ENCODE data around the gene MDFI. TPM values are rescaled to one million over a fixed set of nuclear protein-coding genes. Genes with fewer than 3 reads are reported as not detected.

Gene MDFI
- total RNA-seq, 1 donor from 2014 or later, result 1.3 TPM

- ATAC-seq (no peak), DNase-seq (ENCODE audit: missing footprints) (no peak)
- intact Hi-C loops (cut with DNase I), result no loop called here
Measured at GRCh38 chr6:41691426-41692079, 53.3 kb downstream of the MDFI start.

GRCh38 chr6:41692080-41692675, 53.9 kb downstream of the MDFI start:
- no peak for DNase-seq (ENCODE audit: missing footprints)
- intact Hi-C loops (cut with DNase I), result no loop called here
- no peak for ATAC-seq

GRCh38 chr6:41692730-41693129, 54.5 kb downstream of the MDFI start:
- intact Hi-C loops (cut with DNase I), result no loop called here
- DNase-seq (ENCODE audit: missing footprints) (no peak), ATAC-seq (no peak)

GRCh38 chr6:41693281-41694240, 55.3 kb downstream of the MDFI start:
- intact Hi-C loops (cut with DNase I), result no loop called here
- no peak for DNase-seq (ENCODE audit: missing footprints)
- peak; percentile 46 for ATAC-seq

GRCh38 chr6:41694815-41695526, 56.7 kb downstream of the MDFI start:
- DNase-seq (ENCODE audit: missing footprints), result no peak
- ATAC-seq, result no peak
- intact Hi-C loops (cut with DNase I), result loop anchor here (5.0 kb wide), 1 partner anchor 82 kb away; the partner anchor contains the start of gene FRS3

GRCh38 chr6:41695825-41696224, 57.6 kb downstream of the MDFI start:
- DNase-seq (ENCODE audit: missing footprints) (no peak), ATAC-seq (no peak)
- intact Hi-C loops (cut with DNase I), result loop anchor here (5.0 kb wide), 1 partner anchor 81 kb away; the partner anchor contains the start of gene FRS3

GRCh38 chr6:41696788-41697187, 58.5 kb downstream of the MDFI start:
- DNase-seq (ENCODE audit: missing footprints) (no peak), ATAC-seq (no peak)
- intact Hi-C loops (cut with DNase I), result loop anchor here (5.0 kb wide), 1 partner anchor 81 kb away; the partner anchor contains the start of gene FRS3

- ATAC-seq (no peak), DNase-seq (ENCODE audit: missing footprints) (no peak)
- intact Hi-C loops (cut with DNase I), result loop anchor here (5.0 kb wide), 1 partner anchor 79 kb away; the partner anchor contains the start of gene FRS3
Measured at GRCh38 chr6:41697861-41698781, 59.9 kb downstream of the MDFI start.

- no peak for ATAC-seq
- no peak for DNase-seq (ENCODE audit: missing footprints)
- intact Hi-C loops (cut with DNase I), result loop anchor here (5.0 kb wide), 1 partner anchor 78 kb away; the partner anchor contains the start of gene FRS3
Measured at GRCh38 chr6:41699063-41699462, 60.8 kb downstream of the MDFI start.

- no peak for DNase-seq (ENCODE audit: missing footprints)
- peak; percentile 33 for ATAC-seq
- intact Hi-C loops (cut with DNase I), result loop anchor here (10.0 kb wide), 1 partner anchor 344 kb away; no protein-coding TSS in a partner anchor
Measured at GRCh38 chr6:41700463-41701347, 62.4 kb downstream of the MDFI start.

GRCh38 chr6:41702089-41702745, 63.9 kb downstream of the MDFI start:
- intact Hi-C loops (cut with DNase I), result loop anchor here (10.0 kb wide), 1 partner anchor 343 kb away; no protein-coding TSS in a partner anchor
- DNase-seq (ENCODE audit: missing footprints), result no peak
- ATAC-seq, result no peak

- DNase-seq (ENCODE audit: missing footprints) (no peak), ATAC-seq (no peak)
- intact Hi-C loops (cut with DNase I), result loop anchor here (10.0 kb wide), 1 partner anchor 342 kb away; no protein-coding TSS in a partner anchor
Measured at GRCh38 chr6:41702771-41703494, 64.7 kb downstream of the MDFI start.

Data from Right ventricle myocardium inferior (tissue), 1 donor.